Activated CD8-positive, alpha-beta T cell treated with anti-CD3 and anti-CD28 coated beads for 36 hours (primary cell): ENCODE data around the gene MARCOL. TPM values are rescaled to one million over a fixed set of nuclear protein-coding genes. Genes with fewer than 3 reads are reported as not detected.

Source experiments
- ATAC-seq: fragments of 200-7000 bp; cut with Tn5 transposase; one replicate; pipeline ENCODE4 v1.10.0; 2021; ENCODE audit warnings: mild to moderate bottlenecking, moderate library complexity
- CTCF ChIA-PET: fragments of 350-600 bp; sonication (Branson Sonifier 250); formaldehyde crosslinking; loops from one replicate; lab custom pipeline; 2021; ENCODE audit warnings: antibody characterized with exemption; lab: Charles Lee
- POLR2A ChIA-PET: fragments of 350-600 bp; sonication (Branson Sonifier 250); formaldehyde crosslinking; loops from one replicate; lab custom pipeline; 2021; ENCODE audit warnings: antibody characterized with exemption; lab: Charles Lee
- DNase-seq: peaks from one replicate; pipeline ENCODE4 v3.0.0-alpha.2; 2020
- H3K27ac Mint-ChIP-seq: one replicate; pipeline ENCODE4 v1.8.0; 2021; ENCODE audit warnings: mild to moderate bottlenecking, mixed read lengths
- H3K27me3 Mint-ChIP-seq: one replicate; pipeline ENCODE4 v1.8.0; 2021; ENCODE audit warnings: mixed read lengths
- H3K36me3 Mint-ChIP-seq: one replicate; pipeline ENCODE4 v1.8.0; 2021; ENCODE audit warnings: low read depth, mixed read lengths
- H3K4me1 Mint-ChIP-seq: one replicate; pipeline ENCODE4 v1.8.0; 2021; ENCODE audit warnings: low read depth, mixed read lengths
- H3K4me3 Mint-ChIP-seq: one replicate; pipeline ENCODE4 v1.8.0; 2021; ENCODE audit warnings: mild to moderate bottlenecking, moderate library complexity, mixed read lengths
- H3K9me3 Mint-ChIP-seq: one replicate; pipeline ENCODE4 v1.8.0; 2021; ENCODE audit warnings: mixed read lengths
- intact Hi-C: fragments of 100-400 bp; cut with micrococcal nuclease; formaldehyde crosslinking; loops from one replicate; pipeline ENCODE4 v1.10.0; 2022
- total RNA-seq, 2 experiments: library from RNA; stranded (reverse); gene quantifications; one replicate each; pipeline ENCODE4 v1.2.3, GENCODE V29; 2021
- TF ChIP-seq, protein P1 (sequence below): fragments of 200-600 bp; IDR thresholded peaks from one replicate; pipeline ENCODE4 v1.8.0; 2022; ENCODE audit warnings: antibody characterized with exemption, mild to moderate bottlenecking

MARCOL gene
- total RNA-seq, 2 experiments from 2014 or later = not detected

GRCh38 chr5:148205044-148205806 lies 33.1 kb upstream of the MARCOL start:
- POLR2A ChIA-PET = no interaction called here
- TF ChIP-seq, protein P1, sequence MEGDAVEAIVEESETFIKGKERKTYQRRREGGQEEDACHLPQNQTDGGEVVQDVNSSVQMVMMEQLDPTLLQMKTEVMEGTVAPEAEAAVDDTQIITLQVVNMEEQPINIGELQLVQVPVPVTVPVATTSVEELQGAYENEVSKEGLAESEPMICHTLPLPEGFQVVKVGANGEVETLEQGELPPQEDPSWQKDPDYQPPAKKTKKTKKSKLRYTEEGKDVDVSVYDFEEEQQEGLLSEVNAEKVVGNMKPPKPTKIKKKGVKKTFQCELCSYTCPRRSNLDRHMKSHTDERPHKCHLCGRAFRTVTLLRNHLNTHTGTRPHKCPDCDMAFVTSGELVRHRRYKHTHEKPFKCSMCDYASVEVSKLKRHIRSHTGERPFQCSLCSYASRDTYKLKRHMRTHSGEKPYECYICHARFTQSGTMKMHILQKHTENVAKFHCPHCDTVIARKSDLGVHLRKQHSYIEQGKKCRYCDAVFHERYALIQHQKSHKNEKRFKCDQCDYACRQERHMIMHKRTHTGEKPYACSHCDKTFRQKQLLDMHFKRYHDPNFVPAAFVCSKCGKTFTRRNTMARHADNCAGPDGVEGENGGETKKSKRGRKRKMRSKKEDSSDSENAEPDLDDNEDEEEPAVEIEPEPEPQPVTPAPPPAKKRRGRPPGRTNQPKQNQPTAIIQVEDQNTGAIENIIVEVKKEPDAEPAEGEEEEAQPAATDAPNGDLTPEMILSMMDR = no peak
- no peaks in the 10 kb centered on the region for H3K36me3 Mint-ChIP-seq
- DNase-seq = no peak
- CTCF ChIA-PET = no interaction called here
- no peaks in the 10 kb centered on the region for H3K4me1 Mint-ChIP-seq
- intact Hi-C loops = no loop called here
- H3K4me3 Mint-ChIP-seq = no peak overlapping the region
- no peak overlapping the region for H3K27ac Mint-ChIP-seq
- peaks cover 9% of the 10 kb centered on the region for H3K27me3 Mint-ChIP-seq
- H3K9me3 Mint-ChIP-seq = no peaks in the 10 kb centered on the region
- no peak for ATAC-seq

DNA sequence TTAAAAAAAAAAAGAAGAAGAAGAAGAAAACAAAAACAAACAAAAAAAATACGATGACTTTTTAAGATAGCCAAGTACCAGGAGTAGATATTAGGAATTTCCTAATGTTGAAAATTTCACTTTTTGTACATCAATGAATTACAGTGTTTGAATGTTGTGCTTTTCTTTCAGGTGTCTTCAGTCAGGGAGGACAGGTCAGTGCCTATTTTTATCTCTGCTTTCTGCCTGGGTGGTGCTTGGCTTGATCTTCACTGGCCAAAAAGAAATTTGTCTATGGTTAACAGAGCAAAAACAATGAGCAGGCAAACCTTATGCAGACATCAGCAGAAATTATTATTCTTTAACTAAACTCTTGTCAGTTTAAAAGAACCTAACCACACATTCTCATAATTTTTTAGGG lies 32.5 kb upstream of the MARCOL start:
- intact Hi-C loops = no loop called here
- no peaks in the 10 kb centered on the region for H3K4me1 Mint-ChIP-seq
- peaks cover 9% of the 10 kb centered on the region for H3K27me3 Mint-ChIP-seq
- CTCF ChIA-PET = no interaction called here
- TF ChIP-seq, protein P1 = no peak
- H3K36me3 Mint-ChIP-seq = no peaks in the 10 kb centered on the region
- ATAC-seq (no peak), DNase-seq (no peak)
- POLR2A ChIA-PET = no interaction called here
- H3K4me3 Mint-ChIP-seq = no peak overlapping the region
- H3K27ac Mint-ChIP-seq = no peak overlapping the region
- H3K9me3 Mint-ChIP-seq = no peaks in the 10 kb centered on the region

GRCh38 chr5:148206620-148207019 lies 31.7 kb upstream of the MARCOL start:
- TF ChIP-seq, protein P1 = no peak
- H3K36me3 Mint-ChIP-seq = no peaks in the 10 kb centered on the region
- peaks cover 10% of the 10 kb centered on the region for H3K27me3 Mint-ChIP-seq
- H3K4me1 Mint-ChIP-seq = no peaks in the 10 kb centered on the region
- H3K9me3 Mint-ChIP-seq = no peaks in the 10 kb centered on the region
- ChIA-PET CTCF (no interaction called here), POLR2A (no interaction called here)
- no peak overlapping the region for H3K27ac Mint-ChIP-seq
- H3K4me3 Mint-ChIP-seq = no peak overlapping the region
- no peak for DNase-seq
- intact Hi-C loops = no loop called here
- ATAC-seq = no peak

DNA sequence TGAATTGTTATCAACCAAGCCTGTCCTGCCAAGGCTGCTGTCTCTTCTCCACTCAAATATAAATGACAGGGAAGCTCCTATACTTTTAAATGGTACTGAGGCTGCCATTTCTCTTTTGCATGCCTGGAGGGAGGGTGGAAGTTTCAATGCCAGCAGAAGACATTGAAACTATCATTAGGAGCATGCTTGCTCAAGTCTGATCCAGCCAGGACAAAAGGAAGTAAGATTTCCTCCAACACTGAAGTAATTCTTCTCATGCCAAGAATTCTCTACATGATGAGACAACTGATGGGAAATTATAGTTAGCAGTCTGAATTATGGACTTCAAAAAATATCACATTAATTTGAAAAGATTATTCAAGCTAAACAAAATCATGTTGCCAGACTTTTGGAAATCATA lies 30.1 kb upstream of the MARCOL start:
- ATAC-seq (no peak), DNase-seq (no peak)
- Mint-ChIP-seq H3K4me1 (no peaks in the 10 kb centered on the region), H3K27ac (no peak overlapping the region), H3K27me3 (peaks cover 13% of the 10 kb centered on the region), H3K4me3 (no peak overlapping the region), H3K9me3 (no peaks in the 10 kb centered on the region), H3K36me3 (no peaks in the 10 kb centered on the region)
- intact Hi-C loops = no loop called here
- POLR2A ChIA-PET = no interaction called here
- CTCF ChIA-PET = no interaction called here
- TF ChIP-seq, protein P1 = no peak

GRCh38 chr5:148209151-148209770 lies 29.1 kb upstream of the MARCOL start:
- intact Hi-C loops = no loop called here
- H3K9me3 Mint-ChIP-seq = no peaks in the 10 kb centered on the region
- H3K27ac Mint-ChIP-seq = no peak overlapping the region
- ATAC-seq = no peak
- TF ChIP-seq, protein P1 = no peak
- no peaks in the 10 kb centered on the region for H3K4me1 Mint-ChIP-seq
- H3K4me3 Mint-ChIP-seq = no peak overlapping the region
- H3K36me3 Mint-ChIP-seq = no peaks in the 10 kb centered on the region
- POLR2A ChIA-PET = interaction anchor here (0.6 kb wide), 1 partner anchor 184 kb away, joined by 3 read pairs; no protein-coding TSS in a partner anchor
- H3K27me3 Mint-ChIP-seq = peaks cover 9% of the 10 kb centered on the region
- CTCF ChIA-PET = interaction anchor here (0.7 kb wide), 1 partner anchor 1459 kb away, joined by 3 read pairs; no protein-coding TSS in a partner anchor
- DNase-seq = no peak
